BE2C (cell line): ENCODE measurements around the gene ASB17.

Source experiments
- DNase-seq: peaks from one replicate; pipeline ENCODE4 v3.0.0-alpha.2; 2020
- H3K27me3 ChIP-seq: fragments of 250-450 bp; sonication (Bioruptor Pico); 2 replicates; pipeline ENCODE4 v1.5.1; 2020; ENCODE audit warnings: mild to moderate bottlenecking
- H3K36me3 ChIP-seq: fragments of 250-450 bp; sonication (Bioruptor Pico); 2 replicates; pipeline ENCODE4 v1.5.1; 2020; ENCODE audit warnings: mild to moderate bottlenecking
- H3K4me1 ChIP-seq: fragments of 250-450 bp; sonication (Bioruptor Pico); 2 replicates; pipeline ENCODE4 v1.5.1; 2020
- H3K4me3 ChIP-seq: 2 replicates; pipeline ENCODE4 v1.5.1; 2011; ENCODE audit warnings: low read depth, low read length
- H3K9me3 ChIP-seq: fragments of 250-450 bp; sonication (Bioruptor Pico); 2 replicates; pipeline ENCODE4 v1.5.1; 2020
- TF ChIP-seq, protein P1 (sequence below): IDR thresholded peaks from 2 replicates; pipeline ENCODE4 v1.5.1; 2012; ENCODE audit warnings: mild to moderate bottlenecking, low read depth, low read length

The ASB17 gene

DNA sequence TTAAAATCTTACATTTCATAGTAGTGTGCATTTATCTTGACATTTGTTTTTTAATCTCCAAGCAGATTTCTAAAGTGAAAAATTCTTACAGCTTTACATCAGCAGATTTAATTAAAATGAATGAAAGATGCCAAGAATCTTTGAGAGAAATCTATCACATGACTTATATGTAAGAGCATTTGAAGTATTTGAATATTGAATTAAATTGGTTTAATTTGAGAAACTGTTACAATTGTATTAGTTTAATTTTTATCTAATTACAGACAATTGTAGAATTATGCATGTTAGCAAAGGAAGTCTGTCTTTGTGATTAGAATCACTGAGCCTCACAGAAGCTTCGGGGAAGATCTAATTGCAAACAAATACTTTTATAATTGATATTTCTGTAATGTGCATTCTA lies 52.2 kb downstream of the ASB17 start:
- no peak for DNase-seq
- no peaks in the 10 kb centered on the region for H3K27me3 ChIP-seq
- no peaks in the 10 kb centered on the region for H3K36me3 ChIP-seq
- H3K4me1 ChIP-seq, result no peaks in the 10 kb centered on the region
- H3K9me3 ChIP-seq, result no peaks in the 10 kb centered on the region
- TF ChIP-seq, protein P1, sequence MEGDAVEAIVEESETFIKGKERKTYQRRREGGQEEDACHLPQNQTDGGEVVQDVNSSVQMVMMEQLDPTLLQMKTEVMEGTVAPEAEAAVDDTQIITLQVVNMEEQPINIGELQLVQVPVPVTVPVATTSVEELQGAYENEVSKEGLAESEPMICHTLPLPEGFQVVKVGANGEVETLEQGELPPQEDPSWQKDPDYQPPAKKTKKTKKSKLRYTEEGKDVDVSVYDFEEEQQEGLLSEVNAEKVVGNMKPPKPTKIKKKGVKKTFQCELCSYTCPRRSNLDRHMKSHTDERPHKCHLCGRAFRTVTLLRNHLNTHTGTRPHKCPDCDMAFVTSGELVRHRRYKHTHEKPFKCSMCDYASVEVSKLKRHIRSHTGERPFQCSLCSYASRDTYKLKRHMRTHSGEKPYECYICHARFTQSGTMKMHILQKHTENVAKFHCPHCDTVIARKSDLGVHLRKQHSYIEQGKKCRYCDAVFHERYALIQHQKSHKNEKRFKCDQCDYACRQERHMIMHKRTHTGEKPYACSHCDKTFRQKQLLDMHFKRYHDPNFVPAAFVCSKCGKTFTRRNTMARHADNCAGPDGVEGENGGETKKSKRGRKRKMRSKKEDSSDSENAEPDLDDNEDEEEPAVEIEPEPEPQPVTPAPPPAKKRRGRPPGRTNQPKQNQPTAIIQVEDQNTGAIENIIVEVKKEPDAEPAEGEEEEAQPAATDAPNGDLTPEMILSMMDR, result no peak
- H3K4me3 ChIP-seq, result no peak overlapping the region

DNA sequence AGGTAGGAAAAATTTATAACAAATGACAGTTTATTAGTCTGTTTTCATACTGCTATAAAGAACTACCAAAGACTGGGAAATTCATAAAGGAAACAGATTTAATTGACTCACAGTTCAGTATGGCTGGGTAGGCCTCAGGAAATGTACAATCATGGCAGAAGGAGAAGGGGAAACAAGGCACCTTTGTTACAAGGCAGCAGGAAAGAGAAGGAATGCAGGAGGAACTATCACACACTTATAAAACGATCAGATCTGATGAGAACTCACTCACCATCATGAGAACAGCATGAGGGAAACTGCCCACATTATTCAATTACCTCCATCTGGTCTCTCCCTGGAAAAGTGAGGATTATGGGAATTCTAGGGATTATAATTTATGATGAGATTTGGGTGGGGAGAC lies 61.3 kb downstream of the ASB17 start:
- no peaks in the 10 kb centered on the region for H3K9me3 ChIP-seq
- H3K27me3 ChIP-seq, result no peaks in the 10 kb centered on the region
- no peak for DNase-seq
- H3K36me3 ChIP-seq, result no peaks in the 10 kb centered on the region
- TF ChIP-seq, protein P1, result no peak
- no peaks in the 10 kb centered on the region for H3K4me1 ChIP-seq
- H3K4me3 ChIP-seq, result no peak overlapping the region
